ENCODE results near the gene CLMN. TPM values are rescaled to one million over a fixed set of nuclear protein-coding genes. Genes with fewer than 3 reads are reported as not detected.

Gene CLMN
- total and polyA plus RNA-seq, 2 of the 8 experiments (the other 6 are each of a cell fraction or from before 2014, with no cell fraction given) = 1.6 to 8.2 TPM

DNA sequence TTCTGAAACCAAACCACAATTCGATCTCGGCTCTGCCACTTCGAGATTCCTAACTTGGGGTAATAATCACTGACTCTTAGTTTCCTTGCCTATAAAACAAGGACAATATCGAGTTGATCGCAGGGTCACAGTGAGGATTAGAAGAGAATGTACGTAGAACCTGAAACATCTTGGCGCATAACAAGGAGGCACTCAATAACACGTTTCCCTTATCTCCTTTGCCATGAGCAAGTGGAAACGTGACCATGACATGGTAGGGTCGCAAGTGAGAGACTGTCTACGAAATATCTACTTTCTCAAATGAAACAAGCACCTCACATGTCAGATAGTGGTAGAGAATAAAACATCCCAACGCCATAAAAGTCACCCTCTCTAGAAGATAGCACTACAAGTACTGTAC lies 164.7 kb downstream of the CLMN start (continued):
- TF ChIP-seq TCF12 (IDR thresholded peaks at IDR 0.05; ENCODE audit: low read depth, low read length) (no peak), GABPA (IDR thresholded peaks at IDR 0.05; ENCODE audit: borderline replicate concordance, insufficient read depth, low read length) (no peak), CEBPB (IDR thresholded peaks at IDR 0.05; ENCODE audit: low read depth, low read length) (no peak), RAD21 (IDR thresholded peaks at IDR 0.05 in 1 of 2, conservative IDR thresholded peaks at IDR 0.05 in 1 of 2; ENCODE audit: low read depth in 2 of 2, low read length in 2 of 2) (no peak), CBX8 (IDR thresholded peaks at IDR 0.05; ENCODE audit: borderline replicate concordance, low read depth, low read length) (no peak), TEAD4 (IDR thresholded peaks at IDR 0.05; ENCODE audit: low read depth, low read length) (no peak), CREB1 (IDR thresholded peaks at IDR 0.05) (no peak)

Data from H1 (cell line).